Naive B cell (primary cell): Measurements from ENCODE around the gene FASN. TPM values are rescaled to one million over a fixed set of nuclear protein-coding genes. Genes with fewer than 3 reads are reported as not detected.
A peak's percentile ranks its signal among the peaks of the same experiment; 100 is the strongest.

ENCODE experiments used
- ATAC-seq, 2 donors: fragments of 150-1000 bp; cut with Tn5 transposase; 2 replicates each; pipeline ENCODE4 v1.10.0; 2021; ENCODE audit warnings: low read depth in 2 of 2, mild to moderate bottlenecking in 2 of 2, moderate library complexity in 2 of 2
- DNase-seq: peaks from one replicate; pipeline ENCODE4 v3.0.0; 2022
- H3K27ac Mint-ChIP-seq, 6 donors: one replicate each; pipeline ENCODE4 v1.8.0; 2020 to 2022; ENCODE audit warnings: mild to moderate bottlenecking in 6 of 6, mixed read lengths in 6 of 6, moderate library complexity in 5 of 6, inconsistent platforms in 2 of 6
- H3K27me3 Mint-ChIP-seq, 3 donors: one replicate each; pipeline ENCODE4 v1.8.0; 2021 to 2022; ENCODE audit warnings: mixed read lengths in 3 of 3, mild to moderate bottlenecking in 1 of 3
- H3K36me3 Mint-ChIP-seq, 2 donors: one replicate each; pipeline ENCODE4 v1.8.0; 2020 to 2022; ENCODE audit warnings: mixed read lengths in 2 of 2, inconsistent platforms in 1 of 2, mild to moderate bottlenecking in 1 of 2
- H3K4me1 Mint-ChIP-seq, 3 donors: one replicate each; pipeline ENCODE4 v1.8.0; 2020 to 2022; ENCODE audit warnings: mixed read lengths in 3 of 3, inconsistent platforms in 1 of 3, mild to moderate bottlenecking in 1 of 3, moderate library complexity in 1 of 3
- H3K4me3 Mint-ChIP-seq, 8 donors: one replicate each; pipeline ENCODE4 v1.8.0; 2020 to 2022; ENCODE audit warnings: mild to moderate bottlenecking in 8 of 8, mixed read lengths in 8 of 8, moderate library complexity in 8 of 8, inconsistent platforms in 2 of 8
- H3K9me3 Mint-ChIP-seq, 7 donors: one replicate each; pipeline ENCODE4 v1.8.0; 2020 to 2022; ENCODE audit warnings: mixed read lengths in 7 of 7, mild to moderate bottlenecking in 5 of 7, inconsistent platforms in 2 of 7, moderate library complexity in 1 of 7
- polyA plus RNA-seq, 6 donors: library from polyadenylated mRNA; unstranded; fragments of 300-500 nt; fragmentation: Illumina TruSeq; gene quantifications; one replicate each; pipeline ENCODE4 v1.2.3, GENCODE V29; 2021; ENCODE audit warnings: low read depth in 6 of 6

Gene FASN
- polyA plus RNA-seq, 6 donors from 2014 or later = 0.05 to 0.75 (median 0.50) TPM; not detected in 1

DNA sequence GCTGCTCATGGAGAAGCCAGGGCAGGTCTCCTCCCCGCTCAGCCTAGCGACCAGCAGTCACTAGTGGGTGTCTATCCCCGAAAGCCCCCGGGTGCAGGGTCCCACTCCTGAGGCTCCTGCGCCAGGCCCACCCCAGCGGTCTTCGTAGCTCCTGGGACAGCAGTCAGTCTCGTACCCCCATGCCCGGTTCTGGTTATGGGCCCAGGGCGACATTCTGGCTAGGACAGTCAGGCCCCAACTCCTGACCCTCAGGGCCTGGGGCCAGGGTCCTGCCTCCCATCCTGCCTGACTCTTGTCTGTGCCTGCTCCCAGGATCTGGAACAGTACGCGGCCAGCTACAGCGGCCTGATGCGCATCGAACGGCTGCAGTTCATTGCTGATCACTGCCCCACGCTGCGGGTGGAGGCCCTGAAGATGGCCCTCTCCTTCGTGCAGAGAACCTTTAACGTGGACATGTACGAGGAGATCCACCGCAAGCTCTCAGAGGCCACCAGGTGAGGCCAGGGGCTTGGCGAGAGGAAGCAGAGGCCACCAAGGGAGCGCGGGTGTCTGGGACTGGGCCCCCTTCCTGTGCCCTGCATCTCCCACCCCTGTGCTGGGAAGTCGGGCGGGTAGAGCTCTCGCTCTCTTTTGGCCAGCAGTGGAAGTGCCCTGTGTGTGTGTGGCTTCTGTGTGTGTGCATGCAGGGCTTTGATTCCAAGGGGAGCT is 44.3 kb downstream of the FASN start:
- Mint-ChIP-seq H3K27me3 (no peaks in the 10 kb centered on the region), H3K27ac (peak overlapping the region in 1 of 6 donors; percentile 54), H3K36me3 (no peaks in the 10 kb centered on the region), H3K9me3 (no peaks in the 10 kb centered on the region), H3K4me1 (peaks cover 3 to 13% (median 10%) of the 10 kb centered on the region in 3 donors), H3K4me3 (peak overlapping the region; percentile 62 to 90 (median 77))
- ATAC-seq = no peak
- no peak for DNase-seq

DNA sequence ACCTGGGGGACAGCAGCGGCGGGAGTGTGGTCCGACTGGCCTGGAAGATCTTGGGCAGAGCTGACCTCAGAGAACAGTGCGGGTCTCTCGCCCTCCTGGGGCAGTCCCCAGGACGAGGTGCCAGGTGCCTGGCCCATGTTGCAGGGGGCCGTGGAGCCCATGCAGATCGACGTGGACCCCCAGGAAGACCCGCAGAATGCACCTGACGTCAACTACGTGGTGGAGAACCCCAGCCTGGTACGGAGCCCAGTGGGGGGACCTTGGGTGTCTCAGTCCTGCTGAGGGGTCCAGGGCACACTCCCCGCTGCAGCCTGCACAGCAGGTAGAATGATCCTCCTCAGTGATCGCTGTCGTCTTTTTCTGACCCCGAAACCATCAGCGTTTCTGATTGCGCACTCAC is 44.9 kb downstream of the FASN start:
- Mint-ChIP-seq H3K27me3 (no peaks in the 10 kb centered on the region), H3K27ac (no peak overlapping the region), H3K4me1 (peaks cover 3 to 13% (median 10%) of the 10 kb centered on the region in 3 donors), H3K4me3 (peak overlapping the region; percentile 62 to 90 (median 77)), H3K36me3 (no peaks in the 10 kb centered on the region), H3K9me3 (no peaks in the 10 kb centered on the region)
- DNase-seq (no peak), ATAC-seq (no peak)

DNA sequence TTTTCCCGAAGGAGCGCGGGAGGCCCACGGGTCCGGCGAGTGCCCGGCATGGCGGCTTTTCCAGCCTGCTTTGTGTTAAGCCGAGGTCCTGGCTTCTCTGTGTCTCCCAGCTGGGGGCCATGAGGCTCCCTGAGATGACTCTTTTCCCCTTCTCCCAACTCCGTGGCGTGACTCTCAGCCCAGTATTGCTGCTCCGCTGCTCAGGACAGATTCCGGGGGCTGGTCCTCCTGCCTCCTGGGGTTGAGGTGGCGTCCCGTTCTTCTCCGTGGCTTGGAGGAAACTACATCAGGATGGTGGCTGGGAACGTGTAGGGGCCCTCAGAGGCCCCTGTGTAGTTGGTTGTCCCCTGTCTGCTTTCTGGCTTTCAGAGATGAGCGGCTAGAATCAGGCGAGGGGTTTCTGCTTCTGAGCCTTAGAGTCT is 45.4 kb downstream of the FASN start:
- H3K36me3 Mint-ChIP-seq = no peaks in the 10 kb centered on the region
- peak overlapping the region in 2 of 6 donors; percentile 47 to 66 for H3K27ac Mint-ChIP-seq
- DNase-seq (no peak), ATAC-seq (no peak)
- H3K4me3 Mint-ChIP-seq = peak overlapping the region; percentile 62 to 90 (median 77)
- no peaks in the 10 kb centered on the region for H3K9me3 Mint-ChIP-seq
- no peaks in the 10 kb centered on the region for H3K27me3 Mint-ChIP-seq
- peaks cover 3 to 13% (median 10%) of the 10 kb centered on the region in 3 donors for H3K4me1 Mint-ChIP-seq

DNA sequence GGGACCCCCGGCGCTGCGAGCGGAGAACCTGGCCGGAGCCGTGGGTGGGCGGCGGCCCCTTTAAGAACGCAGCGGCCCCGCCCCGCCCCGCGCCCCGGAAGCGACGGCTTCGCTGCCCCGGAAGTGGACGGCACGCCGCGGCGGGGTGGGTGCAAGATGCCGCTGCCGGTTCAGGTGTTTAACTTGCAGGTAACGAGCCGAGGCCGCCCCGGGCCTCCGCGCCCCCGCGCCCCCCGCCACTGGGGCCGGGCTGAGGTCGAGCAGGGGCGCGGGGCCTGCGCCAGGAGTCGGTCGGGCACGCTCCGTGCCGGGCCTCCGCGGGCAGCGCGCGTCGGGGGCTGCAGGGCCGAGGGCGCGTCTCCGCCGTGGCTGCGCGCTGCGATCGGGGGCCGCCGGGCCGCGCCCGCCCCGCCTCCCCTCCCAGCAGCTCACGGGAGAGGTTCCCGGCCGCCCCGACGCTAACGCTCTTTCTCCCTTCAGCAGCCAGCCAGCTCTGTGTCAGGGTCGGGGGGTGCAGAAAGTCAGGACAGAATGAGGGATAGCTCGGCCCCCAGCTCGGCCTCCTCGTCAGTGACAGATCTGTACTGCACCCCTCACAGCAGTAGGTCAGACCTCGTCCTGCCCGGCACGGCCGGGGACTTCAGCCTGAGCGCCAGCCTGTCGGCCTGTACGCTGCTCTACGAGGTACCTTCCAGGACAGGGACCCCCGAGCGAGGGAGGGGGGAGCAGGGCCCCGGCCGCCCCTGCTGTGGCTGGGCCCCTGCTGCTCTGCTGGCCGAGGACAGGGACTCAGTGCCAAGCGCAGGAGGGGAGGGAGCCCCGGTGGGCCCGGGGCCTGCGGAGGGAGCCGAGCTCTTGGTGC is 46.0 kb downstream of the FASN start, which contains the start of the genes GPS1 and RFNG:
GPS1 (plus strand) TSS at position 123 of the 862 bp plus-strand sequence; CDS start at position 157, 34 bp downstream.
RFNG (minus strand) TSS at position 36 of the 862 bp plus-strand sequence. CDS start 45 bp downstream, outside the sequence.
- Mint-ChIP-seq H3K4me3 (peak within 1 kb of the TSS; percentile 76 to 92 (median 86)), H3K4me1 (peaks cover 8 to 18% (median 10%) of the 10 kb centered on the region in 3 donors), H3K27me3 (no peaks in the 10 kb centered on the region), H3K36me3 (no peaks in the 10 kb centered on the region), H3K27ac (peak within 1 kb of the TSS in 4 of 6 donors; percentile 47 to 97 (median 80)), H3K9me3 (no peaks in the 10 kb centered on the region)
- peak; percentile 95 to 96 for ATAC-seq
- DNase-seq = peak; percentile 74

DNA sequence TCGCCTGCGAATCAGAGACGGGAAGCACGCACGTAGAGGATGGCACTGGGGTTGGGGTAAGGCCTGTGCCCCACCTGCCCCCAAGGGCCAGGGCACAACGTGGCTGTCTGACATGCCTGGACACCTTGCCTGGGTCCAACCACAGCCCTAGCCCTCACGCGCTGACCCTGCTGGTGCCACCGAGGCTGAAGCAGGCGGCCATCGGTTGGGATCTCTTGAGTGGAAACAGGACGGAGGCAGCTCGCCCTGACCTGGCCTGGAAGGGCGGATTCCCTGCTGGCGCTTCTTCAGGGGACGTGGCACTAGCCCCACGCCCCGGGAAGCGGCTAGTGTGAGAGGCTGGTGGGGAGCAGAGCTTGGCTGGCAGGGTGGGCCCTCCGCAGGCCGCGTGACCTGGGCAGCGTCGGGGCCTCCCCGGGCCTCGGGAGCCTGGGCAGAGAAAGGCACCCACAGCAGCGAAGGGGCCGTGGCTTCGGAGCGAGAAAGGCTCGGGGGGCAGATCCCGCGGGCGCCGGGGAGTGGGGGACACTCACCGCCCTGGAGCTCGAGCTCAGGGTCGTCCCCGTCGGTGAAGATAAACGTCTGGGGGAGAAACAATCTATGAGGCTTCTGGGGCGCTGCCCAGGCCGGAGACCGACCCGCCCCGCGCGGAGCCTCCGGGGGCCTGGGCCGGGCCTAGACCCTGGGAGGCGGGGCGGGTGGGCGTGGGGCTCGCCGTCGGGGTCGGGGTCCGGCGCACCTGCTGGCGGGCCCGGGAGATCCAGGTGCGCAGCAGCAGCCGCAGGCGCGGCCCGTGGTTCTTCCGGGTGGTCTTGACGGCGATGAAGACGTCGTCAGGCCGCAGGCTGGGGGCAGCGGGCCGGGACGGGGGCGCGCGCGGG is 47.0 kb downstream of the FASN start:
- ATAC-seq (peak; percentile 20 to 26), DNase-seq (no peak)
- H3K27me3 Mint-ChIP-seq = no peaks in the 10 kb centered on the region
- no peaks in the 10 kb centered on the region for H3K9me3 Mint-ChIP-seq
- H3K4me1 Mint-ChIP-seq = peaks cover 8 to 18% (median 10%) of the 10 kb centered on the region in 3 donors
- no peaks in the 10 kb centered on the region for H3K36me3 Mint-ChIP-seq
- peak overlapping the region in 3 of 6 donors; percentile 79 to 97 (median 81) for H3K27ac Mint-ChIP-seq
- peak overlapping the region; percentile 47 to 91 (median 86) for H3K4me3 Mint-ChIP-seq

DNA sequence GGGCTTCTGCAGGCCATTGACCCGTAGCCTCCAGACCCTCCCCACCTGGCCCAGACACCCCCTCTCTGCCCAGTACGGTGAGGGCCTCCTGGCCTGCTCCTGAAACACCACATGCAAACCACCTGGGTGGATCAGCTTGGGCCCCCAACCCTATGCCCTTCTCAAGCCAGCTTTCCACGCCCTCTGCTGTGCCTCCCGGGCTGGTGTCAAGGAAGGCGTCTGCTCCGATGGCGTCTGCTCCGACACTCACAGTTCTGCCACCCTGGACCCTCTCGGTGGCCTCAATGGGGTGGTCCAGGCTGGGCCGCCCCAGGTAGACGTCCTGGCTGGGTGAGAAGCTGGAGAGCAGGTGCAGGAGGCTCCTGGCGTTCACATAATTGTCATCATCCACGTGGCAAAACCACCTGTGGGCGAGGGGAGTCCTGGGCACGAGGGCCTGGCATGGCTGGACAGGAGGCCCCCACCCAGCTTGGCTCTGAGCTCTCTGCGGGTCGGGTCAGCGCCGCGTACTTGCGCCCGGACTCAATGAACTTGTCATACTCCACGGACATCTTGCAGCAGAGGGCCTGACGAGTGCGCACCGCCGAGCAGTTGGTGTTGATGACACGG is 47.8 kb downstream of the FASN start:
- H3K9me3 Mint-ChIP-seq = no peaks in the 10 kb centered on the region
- DNase-seq (no peak), ATAC-seq (no peak)
- H3K4me3 Mint-ChIP-seq = peak overlapping the region in 7 of 8 donors; percentile 47 to 91 (median 88)
- H3K4me1 Mint-ChIP-seq = peaks cover 8 to 18% (median 10%) of the 10 kb centered on the region in 3 donors
- H3K36me3 Mint-ChIP-seq = no peaks in the 10 kb centered on the region
- H3K27ac Mint-ChIP-seq = peak overlapping the region in 1 of 6 donors; percentile 79
- H3K27me3 Mint-ChIP-seq = no peaks in the 10 kb centered on the region

DNA sequence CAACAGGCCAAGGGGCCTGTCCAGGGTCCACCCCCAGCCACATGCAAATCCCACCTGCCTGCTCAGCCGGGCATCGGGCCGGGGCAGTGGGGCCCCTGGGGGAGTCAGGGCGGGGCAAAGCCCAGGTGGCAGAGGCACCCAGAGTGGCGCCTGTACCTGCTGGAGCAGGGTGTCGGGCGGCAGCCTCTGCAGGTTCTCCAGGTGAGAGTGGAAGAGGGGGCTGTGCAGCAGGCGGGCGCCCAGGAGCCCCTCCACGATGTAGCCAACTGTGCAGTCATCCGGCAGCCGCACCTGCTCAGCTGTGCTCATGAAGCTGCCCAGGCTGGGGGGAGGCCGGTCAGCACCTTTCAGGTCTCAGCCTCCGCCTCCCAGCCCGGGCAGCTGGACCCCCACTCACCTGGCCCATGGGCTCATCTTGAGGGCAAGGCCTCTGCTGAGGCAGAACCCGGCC is 48.5 kb downstream of the FASN start:
- peak overlapping the region in 1 of 6 donors; percentile 56 for H3K27ac Mint-ChIP-seq
- H3K9me3 Mint-ChIP-seq = no peaks in the 10 kb centered on the region
- H3K4me3 Mint-ChIP-seq = peak overlapping the region in 1 of 8 donors; percentile 64
- no peaks in the 10 kb centered on the region for H3K36me3 Mint-ChIP-seq
- no peaks in the 10 kb centered on the region for H3K27me3 Mint-ChIP-seq
- H3K4me1 Mint-ChIP-seq = peaks cover 6 to 18% (median 8%) of the 10 kb centered on the region in 3 donors
- no peak for DNase-seq
- ATAC-seq = no peak

DNA sequence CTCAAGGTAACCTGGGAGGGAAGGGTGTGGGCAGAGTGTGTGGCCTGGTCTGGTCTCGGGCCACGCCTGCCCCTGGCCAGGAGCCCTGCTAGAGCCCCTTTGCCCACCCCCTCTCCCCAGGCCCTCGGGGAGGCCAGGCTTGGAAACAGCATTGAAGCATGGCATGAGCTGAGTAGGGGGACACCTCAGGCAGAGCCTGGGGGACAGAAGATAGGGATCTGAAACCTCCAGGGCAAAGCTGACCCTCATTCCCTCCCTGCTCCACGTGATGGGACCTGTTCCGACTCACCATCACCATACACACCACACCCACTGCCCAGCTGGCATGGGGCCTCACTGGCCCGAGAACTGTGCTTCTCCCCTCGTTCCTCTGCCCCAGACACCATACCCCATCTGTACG is 48.9 kb downstream of the FASN start:
- no peaks in the 10 kb centered on the region for H3K9me3 Mint-ChIP-seq
- no peak for DNase-seq
- ATAC-seq = no peak
- H3K36me3 Mint-ChIP-seq = no peaks in the 10 kb centered on the region
- peak overlapping the region in 2 of 8 donors; percentile 64 for H3K4me3 Mint-ChIP-seq
- H3K27ac Mint-ChIP-seq = peak overlapping the region in 1 of 6 donors; percentile 56
- peaks cover 6 to 18% (median 8%) of the 10 kb centered on the region in 3 donors for H3K4me1 Mint-ChIP-seq
- H3K27me3 Mint-ChIP-seq = no peaks in the 10 kb centered on the region

DNA sequence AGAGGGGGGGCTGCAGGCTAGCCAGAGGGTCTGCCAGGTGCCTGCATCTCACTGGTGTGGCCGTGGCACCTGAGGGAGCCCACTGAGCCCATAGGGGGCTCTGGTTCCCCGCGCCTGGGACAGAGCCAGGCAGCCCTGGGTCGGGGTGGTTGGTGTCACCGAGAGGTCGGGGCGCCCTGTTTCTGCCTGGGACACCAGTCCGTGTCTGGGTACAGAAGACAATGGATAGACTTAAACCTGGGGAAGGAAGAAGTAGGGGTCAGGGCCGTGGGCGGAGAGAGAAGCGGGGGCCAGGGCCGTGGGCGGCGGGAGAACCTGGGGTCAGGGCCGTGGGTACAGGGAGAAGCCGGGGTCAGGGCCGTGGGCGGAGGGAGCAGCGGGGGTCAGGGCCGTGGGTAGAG is 49.5 kb downstream of the FASN start:
- no peak for ATAC-seq
- Mint-ChIP-seq H3K4me1 (peaks cover 6 to 18% (median 8%) of the 10 kb centered on the region in 3 donors), H3K36me3 (no peaks in the 10 kb centered on the region), H3K4me3 (peak overlapping the region in 4 of 8 donors; percentile 28 to 74 (median 46)), H3K27ac (no peak overlapping the region), H3K9me3 (no peaks in the 10 kb centered on the region), H3K27me3 (no peaks in the 10 kb centered on the region)
- no peak for DNase-seq

DNA sequence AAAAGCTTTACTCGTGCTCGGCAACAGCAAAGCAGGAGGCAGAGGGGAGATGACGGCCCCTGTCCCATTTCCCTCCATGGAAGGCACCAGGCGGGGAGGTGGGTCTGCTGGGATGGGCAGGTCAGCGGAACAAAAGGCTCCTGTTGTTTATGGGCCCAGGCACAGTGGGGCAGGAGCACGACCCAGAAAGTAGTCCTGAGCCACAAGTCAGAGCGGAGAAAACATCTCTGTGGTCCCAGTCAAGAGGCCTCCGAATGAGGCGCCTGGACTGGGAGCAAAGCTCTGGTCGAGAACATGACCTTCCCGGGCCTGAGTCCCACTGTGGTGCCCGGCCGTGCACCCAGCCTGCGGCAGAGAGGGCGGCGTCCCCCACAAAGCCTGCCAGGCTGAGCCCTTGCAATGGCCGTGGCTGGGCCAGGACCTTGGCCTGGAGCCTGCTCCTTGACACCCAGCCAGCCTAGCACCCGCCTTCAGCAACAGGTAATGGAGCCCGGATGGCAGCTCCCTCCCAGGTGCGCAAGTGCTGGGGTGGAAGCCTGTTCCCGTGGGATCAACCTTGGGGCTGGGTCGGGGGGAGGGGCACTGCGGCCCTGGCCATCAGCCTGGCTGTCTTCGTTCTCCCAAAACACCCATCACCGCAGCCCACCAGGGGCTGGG is 50.0 kb downstream of the FASN start:
- H3K36me3 Mint-ChIP-seq = no peaks in the 10 kb centered on the region
- H3K9me3 Mint-ChIP-seq = no peaks in the 10 kb centered on the region
- DNase-seq (no peak), ATAC-seq (no peak)
- H3K4me3 Mint-ChIP-seq = peak overlapping the region in 4 of 8 donors; percentile 42 to 70 (median 61)
- no peaks in the 10 kb centered on the region for H3K27me3 Mint-ChIP-seq
- peaks cover 6 to 14% (median 8%) of the 10 kb centered on the region in 3 donors for H3K4me1 Mint-ChIP-seq
- H3K27ac Mint-ChIP-seq = no peak overlapping the region

DNA sequence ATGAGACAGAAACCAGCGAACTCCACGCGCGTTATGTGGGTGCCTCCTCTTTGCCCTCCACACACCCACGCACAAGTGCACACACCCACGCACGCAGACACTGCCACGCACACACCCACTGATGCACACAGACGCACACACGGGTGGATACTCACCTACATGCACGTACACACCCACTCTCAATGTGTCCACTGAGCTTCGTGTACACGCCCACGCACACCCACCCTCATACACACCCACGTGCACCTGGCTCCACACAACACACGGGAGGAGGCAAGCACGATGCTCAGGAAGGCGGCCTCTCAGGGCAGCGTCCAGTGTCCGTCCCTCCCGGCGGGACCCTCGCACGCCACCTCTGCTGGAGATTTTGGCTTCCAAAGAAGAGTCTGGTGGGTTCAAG is 50.7 kb downstream of the FASN start:
- peak overlapping the region in 4 of 8 donors; percentile 6 to 75 (median 40) for H3K4me3 Mint-ChIP-seq
- no peaks in the 10 kb centered on the region for H3K36me3 Mint-ChIP-seq
- no peak overlapping the region for H3K27ac Mint-ChIP-seq
- no peaks in the 10 kb centered on the region for H3K27me3 Mint-ChIP-seq
- H3K9me3 Mint-ChIP-seq = no peaks in the 10 kb centered on the region
- peaks cover 6 to 10% (median 8%) of the 10 kb centered on the region in 3 donors for H3K4me1 Mint-ChIP-seq
- no peak for ATAC-seq
- no peak for DNase-seq

DNA sequence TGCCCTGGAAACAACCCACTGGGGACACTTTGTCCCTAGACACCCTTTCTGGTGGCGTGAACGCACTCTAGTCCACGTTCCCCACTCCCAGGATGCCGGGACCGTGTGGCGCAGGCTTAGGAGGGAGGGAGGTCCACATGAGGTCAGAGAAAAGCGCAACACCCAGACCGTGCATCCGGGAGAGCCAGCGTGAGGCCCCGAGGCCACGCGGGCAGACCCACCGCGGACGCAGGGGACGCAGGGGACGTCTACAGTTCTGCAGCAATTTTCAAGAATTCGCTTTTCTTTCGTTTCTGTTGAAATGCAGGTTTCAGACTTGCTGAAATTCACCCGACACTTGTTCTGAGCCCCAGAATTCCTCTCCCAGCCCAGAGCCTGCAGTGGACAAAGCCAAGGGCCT is 51.1 kb downstream of the FASN start:
- Mint-ChIP-seq H3K27ac (no peak overlapping the region), H3K36me3 (no peaks in the 10 kb centered on the region), H3K4me3 (peak overlapping the region in 2 of 8 donors; percentile 29 to 71), H3K9me3 (no peaks in the 10 kb centered on the region), H3K27me3 (no peaks in the 10 kb centered on the region), H3K4me1 (peaks cover 6 to 10% (median 8%) of the 10 kb centered on the region in 3 donors)
- DNase-seq (no peak), ATAC-seq (no peak)
